Hindlimb muscle (tissue), 1 donor: Measurements from ENCODE around the gene NKAIN2. TPM values are rescaled to one million over a fixed set of nuclear protein-coding genes. Genes with fewer than 3 reads are reported as not detected.
"Not testable (repeated sequence)": the region's sequence is repeated elsewhere in the genome, so short reads cannot be mapped to it uniquely, and the experiment has no call there.

Experiments used
- DNase-seq: peaks from one replicate; pipeline ENCODE4 v3.0.0-alpha.2; 2013
- polyA plus RNA-seq: library from polyadenylated mRNA; unstranded; fragments of 120-200 nt; gene quantifications from one replicate; pipeline ENCODE4 v1.2.1, GENCODE V29; 2013; ENCODE audit not compliant: insufficient read length

NKAIN2 gene
- polyA plus RNA-seq, 1 donor: 5.2 TPM

- DNase-seq: no peak
Measured at GRCh38 chr6:124355146-124355545, 551.5 kb downstream of the NKAIN2 start.

- DNase-seq: no peak
Measured at GRCh38 chr6:124356276-124356810, 552.7 kb downstream of the NKAIN2 start.

DNA sequence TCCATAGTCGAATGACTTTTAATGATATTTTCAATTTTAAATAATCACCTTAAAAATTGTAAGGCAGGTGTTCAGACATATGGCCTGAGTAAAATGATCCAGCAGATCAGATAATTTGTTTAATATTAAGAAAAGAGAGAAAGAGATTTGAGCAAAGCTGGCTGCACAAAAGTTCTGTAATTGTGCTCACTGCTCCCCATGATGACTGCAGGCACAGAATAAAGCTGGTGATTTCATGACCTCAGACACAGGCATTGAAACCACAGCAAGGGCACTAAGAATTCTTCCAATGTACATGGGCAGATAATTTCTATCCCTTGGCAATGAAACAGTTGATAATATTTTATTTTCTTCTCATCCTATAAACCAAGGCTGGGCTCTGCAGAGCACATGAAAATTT lies 553.1 kb downstream of the NKAIN2 start:
- no peak for DNase-seq

GRCh38 chr6:124368131-124368530 lies 564.5 kb downstream of the NKAIN2 start:
- no peak for DNase-seq

- DNase-seq: no peak
Measured at GRCh38 chr6:124371974-124372475, 568.4 kb downstream of the NKAIN2 start.

GRCh38 chr6:124373386-124373785 lies 569.7 kb downstream of the NKAIN2 start:
- no peak for DNase-seq

GRCh38 chr6:124389127-124389526 lies 585.5 kb downstream of the NKAIN2 start:
- no peak for DNase-seq

DNA sequence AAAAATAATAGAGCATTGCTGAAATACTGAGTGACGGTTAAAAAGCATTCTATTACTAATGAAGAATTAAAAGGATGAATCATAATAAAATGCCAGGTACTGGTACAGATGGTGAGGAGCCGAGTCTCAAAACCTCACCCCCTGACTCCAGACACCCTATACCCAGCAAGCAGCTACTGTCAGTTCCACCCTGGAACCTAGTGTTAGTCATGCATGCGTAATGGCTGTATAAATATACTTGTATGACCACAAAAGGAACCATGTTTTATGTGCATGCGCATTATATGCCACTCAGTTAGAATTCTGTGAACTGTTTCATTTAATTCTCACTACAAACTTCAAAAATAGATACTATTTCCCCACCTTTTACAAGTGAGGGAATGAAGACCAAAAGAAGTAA lies 589.9 kb downstream of the NKAIN2 start:
- no peak for DNase-seq

DNA sequence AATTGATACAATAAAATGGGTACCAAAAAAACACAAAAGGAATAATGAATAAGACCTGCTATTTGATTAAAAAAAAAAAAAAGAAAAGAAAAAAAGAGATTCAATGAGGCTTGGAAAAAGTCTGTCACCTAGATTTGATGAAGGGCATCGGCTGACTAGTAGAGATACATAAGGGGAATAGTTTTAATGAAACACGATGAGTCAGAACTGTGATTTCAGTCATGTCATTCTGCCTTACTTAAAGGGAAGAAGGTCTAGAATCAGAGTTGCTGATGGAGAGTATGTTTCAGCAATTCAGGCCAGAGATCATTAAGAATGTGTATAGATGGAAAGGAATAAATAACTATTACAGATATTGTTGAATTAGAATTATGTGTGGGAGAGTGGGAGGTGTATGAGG lies 592.7 kb downstream of the NKAIN2 start:
- DNase-seq: no peak

DNA sequence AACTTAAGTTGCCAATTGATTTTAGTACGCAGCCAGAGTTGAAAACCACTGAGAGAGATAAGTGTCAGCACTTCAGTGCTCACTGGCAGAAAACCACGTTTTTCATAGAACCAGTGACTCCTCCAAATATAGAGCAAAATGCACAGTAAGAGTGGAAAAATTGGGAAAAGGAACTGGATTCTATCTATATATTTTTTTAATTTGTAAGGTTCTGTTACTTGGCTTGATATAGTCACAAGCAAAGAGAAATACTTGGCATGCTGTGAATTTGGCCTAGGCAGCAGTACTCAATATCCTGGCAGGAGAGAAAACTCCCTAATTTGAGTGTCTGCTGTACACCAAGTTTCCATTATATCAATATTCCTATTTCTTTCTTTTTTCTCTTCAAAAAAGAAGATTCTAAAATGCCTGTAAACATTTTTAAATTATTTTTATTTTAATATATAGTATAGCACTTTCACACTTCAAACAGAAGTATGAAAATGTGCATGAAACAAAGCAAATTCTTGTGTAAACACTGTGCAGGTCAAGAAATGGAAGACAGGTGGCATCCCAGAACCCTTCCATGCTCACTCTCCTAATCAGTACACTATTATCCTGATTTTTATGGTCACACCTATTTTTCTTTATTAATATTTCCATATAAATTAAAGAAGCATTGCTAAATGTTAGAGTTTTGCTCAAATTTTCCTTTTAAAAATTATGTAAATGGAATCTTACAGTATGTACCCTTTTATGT lies 596.8 kb downstream of the NKAIN2 start:
- DNase-seq: peak; percentile 18

GRCh38 chr6:124410425-124410824 lies 606.8 kb downstream of the NKAIN2 start:
- not testable (repeated sequence) for DNase-seq

DNA sequence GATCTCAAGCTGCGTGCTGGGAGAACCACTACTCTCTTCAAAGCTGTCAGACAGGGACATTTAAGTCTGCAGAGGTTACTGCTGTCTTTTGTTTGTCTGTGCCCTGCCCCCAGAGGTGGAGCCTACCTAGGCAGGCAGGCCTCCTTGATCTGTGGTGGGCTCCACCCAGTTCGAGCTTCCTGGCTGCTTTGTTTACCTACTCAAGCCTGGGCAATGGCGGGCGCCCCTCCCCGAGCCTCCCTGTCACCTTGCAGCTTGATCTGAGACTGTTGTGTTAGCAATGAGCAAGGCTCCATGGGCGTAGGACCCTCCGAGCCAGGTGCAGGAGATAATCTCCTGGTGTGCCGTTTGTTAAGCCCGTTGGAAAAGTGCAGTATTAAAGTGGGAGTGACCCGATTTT lies 609.0 kb downstream of the NKAIN2 start:
- not testable (repeated sequence) for DNase-seq

DNA sequence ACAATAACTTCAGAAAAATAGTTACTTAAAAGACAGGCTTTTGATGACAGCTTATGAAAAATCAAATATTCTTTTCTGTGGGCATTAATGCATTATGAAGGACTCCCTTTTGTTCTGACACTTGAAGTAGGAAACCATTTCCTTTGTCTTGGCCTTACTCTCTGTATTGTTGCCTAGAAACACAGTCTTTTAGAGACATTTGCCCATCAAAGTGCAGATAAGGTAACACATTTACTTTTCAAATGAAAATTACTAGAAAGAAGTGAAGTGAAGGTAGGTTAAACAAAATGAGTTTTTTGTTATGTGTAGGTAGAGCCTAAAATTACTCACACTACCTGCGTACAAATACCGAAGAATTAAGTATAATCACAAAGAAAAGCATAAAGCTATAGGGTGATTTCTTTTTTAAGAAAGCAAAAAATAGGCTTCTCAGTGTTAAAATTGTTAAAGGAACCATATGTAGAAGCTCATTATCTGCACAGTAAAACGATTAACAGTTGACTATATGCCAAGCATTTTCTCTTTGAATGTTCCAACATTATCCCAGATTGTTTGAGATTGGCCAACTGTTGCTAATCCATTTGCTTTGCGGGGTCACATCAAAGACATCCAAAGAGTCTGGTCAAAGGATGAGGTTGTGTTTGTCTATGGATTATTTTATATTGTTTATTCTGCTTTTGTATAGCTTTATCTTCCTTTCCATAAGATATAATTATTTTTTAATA lies 616.6 kb downstream of the NKAIN2 start:
- no peak for DNase-seq

GRCh38 chr6:124423621-124424020 lies 620.0 kb downstream of the NKAIN2 start:
- no peak for DNase-seq

GRCh38 chr6:124430740-124431318 lies 627.2 kb downstream of the NKAIN2 start:
- DNase-seq: peak; percentile 11

DNA sequence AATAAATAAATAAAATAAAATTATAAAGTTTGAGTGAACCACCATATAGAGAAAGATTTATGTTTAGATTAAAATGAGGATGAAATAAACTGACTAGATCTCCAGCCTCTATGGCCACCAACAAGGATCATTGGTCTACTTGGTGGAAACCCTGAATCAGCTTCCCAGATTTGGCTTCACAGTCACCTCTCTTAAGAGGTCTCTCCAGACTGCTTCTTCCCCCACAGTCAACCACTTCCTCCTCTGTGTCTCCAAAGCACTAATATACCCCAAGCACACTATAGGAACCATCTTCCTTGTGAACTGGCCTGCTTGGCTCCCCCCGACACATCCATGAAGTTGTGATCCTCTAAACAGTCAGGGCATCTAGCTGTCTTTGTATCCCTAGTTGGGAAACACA lies 629.0 kb downstream of the NKAIN2 start:
- no peak for DNase-seq

- DNase-seq: no peak
Measured at GRCh38 chr6:124433387-124434160, 629.9 kb downstream of the NKAIN2 start.

DNA sequence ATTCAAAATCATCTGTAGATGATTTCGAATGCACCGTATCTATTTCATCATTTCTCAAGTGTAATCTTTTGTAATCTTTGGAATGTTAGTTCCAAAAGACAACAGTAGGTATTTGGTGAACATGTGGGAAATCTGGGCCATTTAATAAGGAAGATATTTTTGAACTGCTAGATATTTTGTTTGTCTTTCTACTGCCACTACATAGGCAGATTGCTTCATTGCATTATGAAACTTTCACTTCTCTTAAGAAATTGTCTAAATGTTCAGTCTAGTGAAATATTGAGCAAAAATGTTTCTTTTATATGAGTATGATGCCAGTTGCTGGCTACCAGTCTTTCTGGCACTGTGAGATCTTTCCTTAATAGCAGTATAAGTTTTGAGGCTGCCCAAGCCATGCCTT lies 630.8 kb downstream of the NKAIN2 start:
- DNase-seq: no peak

- DNase-seq: no peak
Measured at GRCh38 chr6:124436803-124437202, 633.1 kb downstream of the NKAIN2 start.

GRCh38 chr6:124438546-124439065 lies 634.9 kb downstream of the NKAIN2 start:
- DNase-seq: peak; percentile 11

DNA sequence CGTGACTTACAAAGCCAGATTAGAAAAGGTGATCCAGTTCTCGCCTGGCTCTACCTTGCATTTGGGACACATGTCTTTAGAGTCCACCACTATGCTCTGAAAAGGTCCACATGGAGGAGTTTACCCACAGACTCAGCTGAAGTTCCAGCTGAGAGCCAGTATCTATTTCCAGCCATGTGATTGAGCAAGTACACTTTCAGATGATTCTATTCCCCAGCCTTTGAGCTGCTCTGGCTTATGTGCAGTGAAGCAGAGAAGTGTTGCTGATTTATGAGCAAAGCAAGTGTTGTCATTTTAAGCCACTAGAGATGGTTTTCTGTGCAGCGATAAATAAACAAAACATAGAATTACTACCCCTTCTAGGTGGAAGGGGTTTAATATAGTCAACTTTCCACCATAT lies 637.8 kb downstream of the NKAIN2 start:
- no peak for DNase-seq

DNA sequence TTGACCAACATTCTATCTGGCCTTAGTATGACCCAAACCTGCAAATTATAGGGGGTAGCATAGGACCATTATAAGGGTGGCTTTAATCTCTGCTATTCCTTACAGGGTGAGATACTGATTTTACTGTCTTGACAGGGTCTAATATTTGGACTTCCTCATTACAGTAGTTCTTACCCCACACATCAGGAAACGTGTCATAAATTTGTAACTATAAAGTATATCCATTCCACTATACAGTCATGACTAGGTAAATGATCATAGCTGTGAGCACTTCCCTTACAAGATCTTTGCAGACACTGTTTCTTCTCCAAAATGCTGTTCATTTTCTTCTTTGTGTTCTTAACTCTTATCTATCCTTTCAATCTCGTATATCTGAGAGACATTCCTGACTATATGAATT lies 639.9 kb downstream of the NKAIN2 start:
- no peak for DNase-seq
